ENCODE results near the gene TRAK1. TPM values are rescaled to one million over a fixed set of nuclear protein-coding genes. Genes with fewer than 3 reads are reported as not detected.

Gene TRAK1
- total and polyA plus RNA-seq, 2 experiments from 2014 or later, result 19.0 to 28.8 TPM

DNA sequence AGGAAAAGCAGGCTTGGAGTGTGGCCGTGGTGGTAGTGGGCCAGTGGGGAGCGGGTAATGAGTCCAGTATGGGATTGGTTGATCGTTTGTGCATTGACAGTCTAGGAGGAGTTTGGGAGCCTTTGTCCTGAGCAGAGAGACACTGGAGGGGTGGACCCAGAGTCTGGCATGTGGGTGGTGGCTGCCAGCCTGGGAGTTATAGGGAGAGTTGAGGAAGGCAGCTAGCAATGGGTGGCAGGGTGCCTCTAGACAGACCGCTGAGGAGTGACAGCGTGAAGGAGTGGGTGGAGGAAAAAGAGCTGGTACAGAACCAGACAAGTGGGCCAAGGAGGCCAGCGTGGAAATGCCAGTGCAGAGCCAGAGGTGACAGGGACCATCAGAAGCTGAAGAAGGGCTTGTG lies 176.7 kb downstream of the TRAK1 start:
- Histone ChIP-seq H3K4me3 (no peak overlapping the region), H3K79me2 (no peaks in the 10 kb centered on the region), H3K27me3 (peaks cover 42% of the 10 kb centered on the region), H3K9me2 (replicated peaks; ENCODE audit: insufficient read depth) (no peaks in the 10 kb centered on the region), H4K20me1 (ENCODE audit: insufficient read depth, poor library complexity, severe bottlenecking) (no peaks in the 10 kb centered on the region), H3K36me3 (replicated peaks; ENCODE audit: insufficient read depth, low read depth) (no peaks in the 10 kb centered on the region), H2AFZ (no peak overlapping the region), H3K27ac (no peak overlapping the region), H3K4me2 (no peak overlapping the region), H3K4me1 (ENCODE audit: insufficient read depth) (no peaks in the 10 kb centered on the region), H3K9me3 (ENCODE audit: low read depth) (no peaks in the 10 kb centered on the region)
- 90% methylated on average over 6 of the region's 6 CpGs for WGBS (ENCODE audit: low lambda C conversion rate, missing lambda C conversion rate)
- no peak for TF ChIP-seq EZH2 (IDR thresholded peaks at IDR 0.05; ENCODE audit: borderline replicate concordance)
- TF ChIP-seq, protein P1, sequence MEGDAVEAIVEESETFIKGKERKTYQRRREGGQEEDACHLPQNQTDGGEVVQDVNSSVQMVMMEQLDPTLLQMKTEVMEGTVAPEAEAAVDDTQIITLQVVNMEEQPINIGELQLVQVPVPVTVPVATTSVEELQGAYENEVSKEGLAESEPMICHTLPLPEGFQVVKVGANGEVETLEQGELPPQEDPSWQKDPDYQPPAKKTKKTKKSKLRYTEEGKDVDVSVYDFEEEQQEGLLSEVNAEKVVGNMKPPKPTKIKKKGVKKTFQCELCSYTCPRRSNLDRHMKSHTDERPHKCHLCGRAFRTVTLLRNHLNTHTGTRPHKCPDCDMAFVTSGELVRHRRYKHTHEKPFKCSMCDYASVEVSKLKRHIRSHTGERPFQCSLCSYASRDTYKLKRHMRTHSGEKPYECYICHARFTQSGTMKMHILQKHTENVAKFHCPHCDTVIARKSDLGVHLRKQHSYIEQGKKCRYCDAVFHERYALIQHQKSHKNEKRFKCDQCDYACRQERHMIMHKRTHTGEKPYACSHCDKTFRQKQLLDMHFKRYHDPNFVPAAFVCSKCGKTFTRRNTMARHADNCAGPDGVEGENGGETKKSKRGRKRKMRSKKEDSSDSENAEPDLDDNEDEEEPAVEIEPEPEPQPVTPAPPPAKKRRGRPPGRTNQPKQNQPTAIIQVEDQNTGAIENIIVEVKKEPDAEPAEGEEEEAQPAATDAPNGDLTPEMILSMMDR (IDR thresholded peaks at IDR 0.05; ENCODE audit: poor library complexity), result no peak
- no peak for TF ChIP-seq EZH2phosphoT487 (IDR thresholded peaks at IDR 0.05; ENCODE audit: low read depth, severe bottlenecking, unreplicated experiment)
- no peak for DNase-seq (ENCODE audit: low spot score)

DNA sequence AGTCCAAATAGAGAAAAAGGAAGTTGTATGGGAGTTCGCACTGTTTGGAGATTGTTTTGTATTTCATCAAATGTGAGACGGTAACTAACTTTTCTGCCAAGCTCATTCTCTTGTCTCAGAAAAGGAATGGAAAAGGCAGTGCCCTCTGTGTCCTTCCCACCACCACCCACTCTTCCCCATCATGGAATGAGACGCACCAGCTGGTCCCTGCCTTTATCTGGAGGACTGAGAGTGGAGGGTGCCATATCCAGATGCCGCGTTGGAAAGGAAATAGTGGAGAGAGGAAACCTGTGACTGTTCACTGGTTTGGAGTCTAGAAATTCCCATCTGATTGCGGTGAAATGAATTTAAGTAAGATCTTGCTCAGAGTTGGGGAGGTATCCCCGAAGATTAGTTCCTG lies 178.5 kb downstream of the TRAK1 start:
- H3K9me3 ChIP-seq (ENCODE audit: low read depth), result no peaks in the 10 kb centered on the region
- no peak for DNase-seq (ENCODE audit: low spot score)
- 91% methylated on average over 7 of the region's 7 CpGs for WGBS (ENCODE audit: low lambda C conversion rate, missing lambda C conversion rate)
- H3K4me3 ChIP-seq, result no peak overlapping the region
- no peaks in the 10 kb centered on the region for H4K20me1 ChIP-seq (ENCODE audit: insufficient read depth, poor library complexity, severe bottlenecking)
- no peak overlapping the region for H2AFZ ChIP-seq
- TF ChIP-seq EZH2phosphoT487 (IDR thresholded peaks at IDR 0.05; ENCODE audit: low read depth, severe bottlenecking, unreplicated experiment) (no peak), EZH2 (IDR thresholded peaks at IDR 0.05; ENCODE audit: borderline replicate concordance) (no peak)
- TF ChIP-seq, protein P1 (IDR thresholded peaks at IDR 0.05; ENCODE audit: poor library complexity), result no peak
- H3K27me3 ChIP-seq, result peaks cover 24% of the 10 kb centered on the region
- no peaks in the 10 kb centered on the region for H3K9me2 ChIP-seq (replicated peaks; ENCODE audit: insufficient read depth)
- H3K27ac ChIP-seq, result no peak overlapping the region
- no peak overlapping the region for H3K4me2 ChIP-seq
- no peaks in the 10 kb centered on the region for H3K4me1 ChIP-seq (ENCODE audit: insufficient read depth)
- H3K36me3 ChIP-seq (replicated peaks; ENCODE audit: insufficient read depth, low read depth), result no peaks in the 10 kb centered on the region
- no peaks in the 10 kb centered on the region for H3K79me2 ChIP-seq

DNA sequence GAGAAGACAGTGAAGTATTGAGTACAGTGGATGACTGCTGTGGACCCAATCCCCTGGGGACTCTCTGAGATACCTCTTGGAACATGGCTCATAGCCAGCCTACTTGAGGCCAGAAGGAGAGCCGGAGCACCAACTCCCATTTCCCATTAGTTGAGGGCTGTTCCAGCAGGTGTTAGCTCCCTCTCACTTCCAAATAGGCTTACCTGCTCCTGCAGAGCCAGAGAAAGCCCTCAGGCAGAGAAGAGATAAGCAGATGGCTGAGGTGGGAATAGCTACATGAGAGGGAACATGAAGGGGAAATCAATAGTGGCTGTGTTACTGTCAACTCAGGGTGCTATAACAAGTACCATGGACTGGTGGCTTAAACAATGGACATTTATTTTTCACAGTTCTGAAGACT lies 179.4 kb downstream of the TRAK1 start:
- 69% methylated on average over 1 of the region's 1 CpG for WGBS (ENCODE audit: low lambda C conversion rate, missing lambda C conversion rate)
- DNase-seq (ENCODE audit: low spot score), result no peak
- Histone ChIP-seq H2AFZ (no peak overlapping the region), H3K9me2 (replicated peaks; ENCODE audit: insufficient read depth) (no peaks in the 10 kb centered on the region), H3K4me1 (ENCODE audit: insufficient read depth) (no peaks in the 10 kb centered on the region), H3K79me2 (no peaks in the 10 kb centered on the region), H4K20me1 (ENCODE audit: insufficient read depth, poor library complexity, severe bottlenecking) (no peaks in the 10 kb centered on the region), H3K4me2 (no peak overlapping the region), H3K27me3 (peaks cover 22% of the 10 kb centered on the region), H3K4me3 (no peak overlapping the region), H3K9me3 (ENCODE audit: low read depth) (no peaks in the 10 kb centered on the region), H3K27ac (no peak overlapping the region), H3K36me3 (replicated peaks; ENCODE audit: insufficient read depth, low read depth) (no peaks in the 10 kb centered on the region)
- no peak for TF ChIP-seq EZH2 (IDR thresholded peaks at IDR 0.05; ENCODE audit: borderline replicate concordance)
- no peak for TF ChIP-seq EZH2phosphoT487 (IDR thresholded peaks at IDR 0.05; ENCODE audit: low read depth, severe bottlenecking, unreplicated experiment)
- TF ChIP-seq, protein P1 (IDR thresholded peaks at IDR 0.05; ENCODE audit: poor library complexity), result no peak

DNA sequence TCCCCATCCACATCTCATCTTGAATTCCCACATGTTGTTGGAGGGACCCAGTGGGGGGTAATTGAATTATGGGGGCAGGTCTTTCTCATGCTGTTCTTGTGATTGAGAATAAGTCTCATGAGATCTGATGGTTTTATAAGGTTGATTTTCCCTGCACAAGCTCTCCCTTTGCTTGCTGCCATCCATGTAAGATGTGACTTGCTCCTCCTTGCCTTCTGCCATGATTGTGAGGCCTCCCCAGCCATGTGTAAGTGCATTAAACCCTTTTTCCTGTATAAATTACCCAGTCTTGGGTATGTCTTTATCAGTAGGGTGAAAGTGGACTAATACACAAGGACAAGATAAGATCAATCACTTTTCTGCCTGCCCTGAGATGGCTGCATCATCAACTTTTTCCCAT lies 180.6 kb downstream of the TRAK1 start:
- no peaks in the 10 kb centered on the region for H4K20me1 ChIP-seq (ENCODE audit: insufficient read depth, poor library complexity, severe bottlenecking)
- H3K4me2 ChIP-seq, result no peak overlapping the region
- H3K4me3 ChIP-seq, result no peak overlapping the region
- no peaks in the 10 kb centered on the region for H3K79me2 ChIP-seq
- no peaks in the 10 kb centered on the region for H3K4me1 ChIP-seq (ENCODE audit: insufficient read depth)
- H3K27ac ChIP-seq, result no peak overlapping the region
- no peaks in the 10 kb centered on the region for H3K9me3 ChIP-seq (ENCODE audit: low read depth)
- no peak overlapping the region for H2AFZ ChIP-seq
- TF ChIP-seq, protein P1 (IDR thresholded peaks at IDR 0.05; ENCODE audit: poor library complexity), result no peak
- no peak for DNase-seq (ENCODE audit: low spot score)
- H3K9me2 ChIP-seq (replicated peaks; ENCODE audit: insufficient read depth), result no peaks in the 10 kb centered on the region
- H3K36me3 ChIP-seq (replicated peaks; ENCODE audit: insufficient read depth, low read depth), result no peaks in the 10 kb centered on the region
- H3K27me3 ChIP-seq, result peaks cover 22% of the 10 kb centered on the region
